K562 (cell line): ENCODE measurements around the gene C11orf91. TPM values are rescaled to one million over a fixed set of nuclear protein-coding genes. Genes with fewer than 3 reads are reported as not detected.

Source experiments
- ARHGAP35 ChIP-seq: fragments of 450-650 bp; IDR thresholded peaks from 2 replicates; pipeline ENCODE4 v1.6.1; 2018; ENCODE audit not compliant: partially characterized antibody
- ATF7 ChIP-seq: fragments of 450-650 bp; IDR thresholded peaks from 2 replicates; pipeline ENCODE4 v1.7.1; 2014; ENCODE audit warnings: mild to moderate bottlenecking, moderate library complexity
- CHD1 ChIP-seq: fragments of 200-600 bp; sonication (generic); IDR thresholded peaks from one replicate; pipeline ENCODE4 v1.6.1; 2012; ENCODE audit warnings: mild to moderate bottlenecking, moderate library complexity, low read length, inconsistent platforms
- CXXC5 ChIP-seq: fragments of 250-450 bp; sonication (Bioruptor Pico); IDR thresholded peaks from 2 replicates; pipeline ENCODE4 v1.8.0; 2022; ENCODE audit warnings: inconsistent platforms, mild to moderate bottlenecking, moderate library complexity
- ELF4 ChIP-seq: fragments of 450-650 bp; formaldehyde crosslinking; IDR thresholded peaks from 2 replicates; pipeline ENCODE4 v1.4.0; 2022; ENCODE audit warnings: missing genetic modification characterization
- HEY1 ChIP-seq: fragments of 250-450 bp; sonication (Bioruptor Pico); IDR thresholded peaks from 2 replicates; pipeline ENCODE4 v1.5.0; 2020; ENCODE audit warnings: mild to moderate bottlenecking, moderate library complexity, borderline replicate concordance
- HSF4 ChIP-seq: fragments of 250-450 bp; sonication (Bioruptor Pico); IDR thresholded peaks from 2 replicates; pipeline ENCODE4 v2.1.2; 2022; ENCODE audit warnings: mild to moderate bottlenecking, moderate library complexity, borderline replicate concordance
- IRF2 ChIP-seq: sonication (generic); formaldehyde crosslinking; IDR thresholded peaks from 2 replicates; pipeline ENCODE4 v1.8.1; 2022; ENCODE audit warnings: mild to moderate bottlenecking, missing genetic modification reagents
- KLF13 ChIP-seq: fragments of 450-650 bp; IDR thresholded peaks from 2 replicates; pipeline ENCODE4 v1.6.1; 2016; ENCODE audit warnings: missing genetic modification characterization, low read depth, mild to moderate bottlenecking, missing compliant biosample characterization, moderate library complexity, borderline replicate concordance
- SETDB1 ChIP-seq: IDR thresholded peaks from one replicate; pipeline ENCODE4 v1.6.1; 2012; ENCODE audit warnings: low read length, control low read depth, inconsistent platforms
- SMAD3 ChIP-seq: fragments of 450-650 bp; formaldehyde crosslinking; conservative IDR thresholded peaks from 2 replicates; pipeline ENCODE4 v1.4.0; 2020; ENCODE audit warnings: mild to moderate bottlenecking
- SREBF1 ChIP-seq: fragments of 150-350 bp; IDR thresholded peaks from 2 replicates; pipeline ENCODE4 v1.6.1; 2014; ENCODE audit warnings: antibody characterized with exemption, low read depth, low read length, borderline replicate concordance
- TAF15 ChIP-seq: fragments of 200-400 bp; formaldehyde crosslinking; IDR thresholded peaks from 2 replicates; pipeline ENCODE4 v1.6.1; 2017; ENCODE audit warnings: mild to moderate bottlenecking, low read depth, low read length, moderate library complexity
- TCF3 ChIP-seq: sonication (generic); formaldehyde crosslinking; IDR thresholded peaks from 2 replicates; pipeline ENCODE4 v1.4.0; 2020; ENCODE audit warnings: mild to moderate bottlenecking, missing genetic modification reagents
- TCF7L2 ChIP-seq: fragments of 150-350 bp; IDR thresholded peaks from 2 replicates; pipeline ENCODE4 v1.6.1; 2016; ENCODE audit warnings: low read depth, mild to moderate bottlenecking, low read length, moderate library complexity
- TGIF2 ChIP-seq: sonication (generic); formaldehyde crosslinking; IDR thresholded peaks from 2 replicates; pipeline ENCODE4 v1.8.1; 2022; ENCODE audit warnings: mild to moderate bottlenecking, missing genetic modification reagents, moderate library complexity
- ZC3H8 ChIP-seq: fragments of 450-650 bp; IDR thresholded peaks from 2 replicates; pipeline ENCODE4 v1.6.1; 2017
- ZNF174 ChIP-seq: fragments of 250-450 bp; sonication (Bioruptor Pico); IDR thresholded peaks from 2 replicates; pipeline ENCODE4 v1.4.0; 2020; ENCODE audit warnings: mild to moderate bottlenecking
- ZNF436 ChIP-seq: fragments of 250-450, 450-650 bp; sonication (Bioruptor Pico); formaldehyde crosslinking; IDR thresholded peaks from 2 replicates; pipeline ENCODE4 v1.7.0; 2020; ENCODE audit warnings: mild to moderate bottlenecking
- polyA plus RNA-seq, 8 experiments: library from polyadenylated mRNA; depleted of rRNA in 4 of 8; stranded (reverse) in 5 of 8; unstranded in 3 of 8; fragments of >200 nt; fragmentation: Nextera tagmentation in 2 of 8; fragmentation: Illumina TruSeq in 1 of 8; extraction: Ambion mirVana in 2 of 8; extraction: Trizol in 1 of 8; gene quantifications; 2 replicates each; pipeline versions ENCODE4 v1.2.1 to v1.2.3, GENCODE V29; 2011 to 2014; ENCODE audit warnings: inconsistent platforms in 1 of 8, missing spikeins in 1 of 8
- total RNA-seq, 7 experiments: library from RNA; depleted of rRNA in 6 of 7; stranded (reverse); fragments of >200 nt in 6 of 7; fragmentation: Illumina TruSeq in 2 of 7; extraction: Trizol in 2 of 7; gene quantifications; 2 replicates each; pipeline versions ENCODE4 v1.2.1 to v1.2.3, GENCODE V29; 2011 to 2021; ENCODE audit warnings: low replicate concordance in 1 of 7
- TF ChIP-seq, protein P1 (sequence below): fragments of 250-450 bp; sonication (Bioruptor Pico); IDR thresholded peaks from 2 replicates; pipeline ENCODE4 v1.5.0; 2022; ENCODE audit warnings: mild to moderate bottlenecking
- TF ChIP-seq, protein P2 (sequence below): fragments of 450-650 bp; IDR thresholded peaks from 2 replicates; pipeline ENCODE4 v1.6.1; 2016; ENCODE audit warnings: mild to moderate bottlenecking
- TF ChIP-seq, protein P3 (sequence below): fragments of 150-350 bp; IDR thresholded peaks from 2 replicates; pipeline ENCODE4 v1.6.1; 2014; ENCODE audit warnings: low read depth, mild to moderate bottlenecking, low read length, borderline replicate concordance

Gene C11orf91
- total and polyA plus RNA-seq, 9 of the 15 experiments (the other 6 are each of a cell fraction or from before 2014, with no cell fraction given), result not detected

DNA sequence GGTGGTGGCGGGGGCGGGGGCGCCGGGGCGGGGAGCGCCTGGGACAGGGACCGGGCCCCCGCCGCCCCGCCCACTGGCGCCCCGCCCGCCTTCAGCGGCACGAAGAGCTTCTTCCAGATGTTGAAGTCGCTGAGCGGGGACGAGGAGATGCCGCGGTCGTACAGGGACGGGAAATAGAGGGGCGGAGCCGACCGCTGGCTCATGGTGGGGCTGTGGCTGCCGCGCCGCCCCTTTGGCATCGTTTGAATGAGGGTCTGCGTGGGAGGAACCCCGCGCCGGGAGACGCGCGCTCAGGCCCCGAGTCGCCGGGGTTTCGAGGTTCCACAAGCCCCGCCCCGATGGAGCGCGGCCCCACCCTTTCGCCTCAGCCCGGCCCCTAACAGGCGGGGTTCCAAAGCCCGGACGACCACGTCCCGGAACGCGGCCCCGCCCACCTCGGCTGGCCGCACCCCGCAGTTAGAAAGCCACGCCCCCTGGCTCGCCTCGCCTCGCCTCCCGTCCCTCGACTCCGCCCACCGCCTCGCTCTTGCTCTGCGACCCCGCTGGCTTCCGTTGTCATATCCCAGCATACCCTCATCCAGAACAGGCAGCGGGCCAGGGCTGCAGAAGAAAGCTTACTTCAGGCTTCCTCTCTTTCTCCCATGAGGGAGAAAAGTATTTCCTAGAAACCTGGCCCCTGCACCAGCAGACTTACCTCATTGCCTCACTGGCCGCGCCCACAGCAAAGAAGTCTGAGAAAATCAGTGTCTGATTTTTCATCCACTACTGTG lies at the start of gene C11orf91 (continued):
- no peak for TF ChIP-seq ARHGAP35
- no peak for TF ChIP-seq IRF2 (CRISPR knock-in tag)
- TF ChIP-seq ZC3H8, result no peak
- TF ChIP-seq, protein P1, sequence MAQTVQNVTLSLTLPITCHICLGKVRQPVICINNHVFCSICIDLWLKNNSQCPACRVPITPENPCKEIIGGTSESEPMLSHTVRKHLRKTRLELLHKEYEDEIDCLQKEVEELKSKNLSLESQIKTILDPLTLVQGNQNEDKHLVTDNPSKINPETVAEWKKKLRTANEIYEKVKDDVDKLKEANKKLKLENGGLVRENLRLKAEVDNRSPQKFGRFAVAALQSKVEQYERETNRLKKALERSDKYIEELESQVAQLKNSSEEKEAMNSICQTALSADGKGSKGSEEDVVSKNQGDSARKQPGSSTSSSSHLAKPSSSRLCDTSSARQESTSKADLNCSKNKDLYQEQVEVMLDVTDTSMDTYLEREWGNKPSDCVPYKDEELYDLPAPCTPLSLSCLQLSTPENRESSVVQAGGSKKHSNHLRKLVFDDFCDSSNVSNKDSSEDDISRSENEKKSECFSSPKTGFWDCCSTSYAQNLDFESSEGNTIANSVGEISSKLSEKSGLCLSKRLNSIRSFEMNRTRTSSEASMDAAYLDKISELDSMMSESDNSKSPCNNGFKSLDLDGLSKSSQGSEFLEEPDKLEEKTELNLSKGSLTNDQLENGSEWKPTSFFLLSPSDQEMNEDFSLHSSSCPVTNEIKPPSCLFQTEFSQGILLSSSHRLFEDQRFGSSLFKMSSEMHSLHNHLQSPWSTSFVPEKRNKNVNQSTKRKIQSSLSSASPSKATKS (CRISPR knock-in tag), result no peak
- no peak for TF ChIP-seq SETDB1
- TF ChIP-seq HEY1 (CRISPR knock-in tag), result no peak
- TF ChIP-seq TGIF2 (CRISPR knock-in tag), result no peak
- TF ChIP-seq TCF3 (CRISPR knock-in tag), result no peak
- no peak for TF ChIP-seq ELF4
- no peak for TF ChIP-seq SMAD3 (CRISPR knock-in tag)
- TF ChIP-seq ZNF174, result no peak
- TF ChIP-seq, protein P2, sequence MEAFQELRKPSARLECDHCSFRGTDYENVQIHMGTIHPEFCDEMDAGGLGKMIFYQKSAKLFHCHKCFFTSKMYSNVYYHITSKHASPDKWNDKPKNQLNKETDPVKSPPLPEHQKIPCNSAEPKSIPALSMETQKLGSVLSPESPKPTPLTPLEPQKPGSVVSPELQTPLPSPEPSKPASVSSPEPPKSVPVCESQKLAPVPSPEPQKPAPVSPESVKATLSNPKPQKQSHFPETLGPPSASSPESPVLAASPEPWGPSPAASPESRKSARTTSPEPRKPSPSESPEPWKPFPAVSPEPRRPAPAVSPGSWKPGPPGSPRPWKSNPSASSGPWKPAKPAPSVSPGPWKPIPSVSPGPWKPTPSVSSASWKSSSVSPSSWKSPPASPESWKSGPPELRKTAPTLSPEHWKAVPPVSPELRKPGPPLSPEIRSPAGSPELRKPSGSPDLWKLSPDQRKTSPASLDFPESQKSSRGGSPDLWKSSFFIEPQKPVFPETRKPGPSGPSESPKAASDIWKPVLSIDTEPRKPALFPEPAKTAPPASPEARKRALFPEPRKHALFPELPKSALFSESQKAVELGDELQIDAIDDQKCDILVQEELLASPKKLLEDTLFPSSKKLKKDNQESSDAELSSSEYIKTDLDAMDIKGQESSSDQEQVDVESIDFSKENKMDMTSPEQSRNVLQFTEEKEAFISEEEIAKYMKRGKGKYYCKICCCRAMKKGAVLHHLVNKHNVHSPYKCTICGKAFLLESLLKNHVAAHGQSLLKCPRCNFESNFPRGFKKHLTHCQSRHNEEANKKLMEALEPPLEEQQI, result no peak
- TF ChIP-seq, protein P3, sequence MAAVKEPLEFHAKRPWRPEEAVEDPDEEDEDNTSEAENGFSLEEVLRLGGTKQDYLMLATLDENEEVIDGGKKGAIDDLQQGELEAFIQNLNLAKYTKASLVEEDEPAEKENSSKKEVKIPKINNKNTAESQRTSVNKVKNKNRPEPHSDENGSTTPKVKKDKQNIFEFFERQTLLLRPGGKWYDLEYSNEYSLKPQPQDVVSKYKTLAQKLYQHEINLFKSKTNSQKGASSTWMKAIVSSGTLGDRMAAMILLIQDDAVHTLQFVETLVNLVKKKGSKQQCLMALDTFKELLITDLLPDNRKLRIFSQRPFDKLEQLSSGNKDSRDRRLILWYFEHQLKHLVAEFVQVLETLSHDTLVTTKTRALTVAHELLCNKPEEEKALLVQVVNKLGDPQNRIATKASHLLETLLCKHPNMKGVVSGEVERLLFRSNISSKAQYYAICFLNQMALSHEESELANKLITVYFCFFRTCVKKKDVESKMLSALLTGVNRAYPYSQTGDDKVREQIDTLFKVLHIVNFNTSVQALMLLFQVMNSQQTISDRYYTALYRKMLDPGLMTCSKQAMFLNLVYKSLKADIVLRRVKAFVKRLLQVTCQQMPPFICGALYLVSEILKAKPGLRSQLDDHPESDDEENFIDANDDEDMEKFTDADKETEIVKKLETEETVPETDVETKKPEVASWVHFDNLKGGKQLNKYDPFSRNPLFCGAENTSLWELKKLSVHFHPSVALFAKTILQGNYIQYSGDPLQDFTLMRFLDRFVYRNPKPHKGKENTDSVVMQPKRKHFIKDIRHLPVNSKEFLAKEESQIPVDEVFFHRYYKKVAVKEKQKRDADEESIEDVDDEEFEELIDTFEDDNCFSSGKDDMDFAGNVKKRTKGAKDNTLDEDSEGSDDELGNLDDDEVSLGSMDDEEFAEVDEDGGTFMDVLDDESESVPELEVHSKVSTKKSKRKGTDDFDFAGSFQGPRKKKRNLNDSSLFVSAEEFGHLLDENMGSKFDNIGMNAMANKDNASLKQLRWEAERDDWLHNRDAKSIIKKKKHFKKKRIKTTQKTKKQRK, result no peak
- no peak for TF ChIP-seq CHD1
- no peak for TF ChIP-seq SREBF1
- TF ChIP-seq ZNF436 (CRISPR knock-in tag), result no peak
- peak; percentile 47; the same call in 1 of the 2 replicates for TF ChIP-seq ATF7
- 0 out of 2 replicates have a peak, but pooled peaks have one; percentile 33 for TF ChIP-seq KLF13 (tag)
- no peak for TF ChIP-seq TAF15
- no peak for TF ChIP-seq TCF7L2
- no peak for TF ChIP-seq HSF4 (CRISPR knock-in tag)
- TF ChIP-seq CXXC5 (CRISPR knock-in tag), result peak; percentile 69
